GM21529 (cell line): ENCODE results near the gene FCHO2.

Experiments
- ATAC-seq: cut with Tn5 transposase; IDR thresholded peaks from one replicate; pipeline ENCODE4 v1.9.1; 2021; ENCODE audit not compliant: unreplicated experiment

Gene FCHO2

DNA sequence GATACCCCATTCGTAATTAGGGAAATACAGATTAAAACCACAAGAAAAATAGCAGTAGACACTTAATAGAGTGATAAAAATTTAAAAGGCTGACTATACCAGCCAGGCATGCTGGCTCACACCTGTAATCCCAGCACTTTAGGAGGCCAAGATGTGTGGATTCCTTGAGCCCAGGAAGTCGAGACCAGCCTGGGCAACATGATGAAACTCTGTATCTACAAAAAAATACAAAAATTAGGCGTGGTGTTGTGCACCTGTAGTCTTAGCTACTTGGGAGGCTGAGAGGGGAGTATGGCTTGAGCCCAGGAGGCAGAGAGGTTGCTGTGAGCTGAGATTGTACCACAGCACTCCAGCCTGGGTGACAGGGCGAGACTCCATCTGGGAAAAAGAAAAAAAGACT is 72.0 kb downstream of the FCHO2 start:
- ATAC-seq: no peak

DNA sequence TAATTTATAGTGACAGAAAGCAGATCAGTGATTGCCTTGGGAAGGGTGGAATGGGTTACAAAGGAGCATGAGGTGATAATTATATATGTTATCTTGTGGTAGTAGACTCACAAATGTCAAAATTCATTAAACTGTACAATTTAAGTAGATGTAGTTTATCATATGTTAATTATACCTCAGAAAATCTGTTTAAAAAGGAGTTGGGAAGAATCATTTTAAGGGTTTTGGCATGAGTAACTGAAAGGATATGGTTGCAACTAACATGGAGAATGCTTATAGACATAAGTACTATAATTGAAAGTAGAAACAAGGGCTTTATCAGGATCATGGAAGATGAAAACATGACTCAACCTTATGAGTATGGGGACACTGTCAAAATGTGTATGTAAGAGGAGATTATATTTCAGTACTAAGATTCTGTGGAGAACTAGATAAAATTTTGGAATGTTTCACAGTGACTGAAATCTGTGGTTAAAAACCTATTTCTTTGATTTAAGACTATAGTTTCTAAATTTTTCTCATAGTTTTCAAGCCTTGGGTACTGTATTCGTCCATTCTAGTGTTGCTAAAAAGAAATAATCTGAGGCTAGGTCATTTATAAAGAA is 73.3 kb downstream of the FCHO2 start:
- ATAC-seq: no peak

DNA sequence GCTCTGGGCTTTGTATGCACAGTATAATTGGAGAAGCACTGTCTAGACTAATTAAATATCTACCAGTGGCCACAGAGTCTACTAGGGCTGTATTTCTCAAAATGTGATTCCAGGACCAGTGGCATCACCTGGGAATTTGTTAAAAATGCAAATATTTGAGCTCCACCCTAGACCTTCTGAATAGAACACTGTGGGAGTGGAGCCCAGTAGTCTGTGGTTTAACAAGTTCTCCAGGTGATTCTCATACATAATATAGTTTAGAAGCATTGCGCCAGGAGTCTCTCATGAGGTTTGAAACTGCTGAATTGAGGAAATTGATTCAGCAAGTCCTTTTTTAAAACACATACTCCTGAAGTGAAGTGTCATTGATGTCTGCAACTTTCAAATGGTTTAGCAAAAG is 74.7 kb downstream of the FCHO2 start:
- no peak for ATAC-seq

DNA sequence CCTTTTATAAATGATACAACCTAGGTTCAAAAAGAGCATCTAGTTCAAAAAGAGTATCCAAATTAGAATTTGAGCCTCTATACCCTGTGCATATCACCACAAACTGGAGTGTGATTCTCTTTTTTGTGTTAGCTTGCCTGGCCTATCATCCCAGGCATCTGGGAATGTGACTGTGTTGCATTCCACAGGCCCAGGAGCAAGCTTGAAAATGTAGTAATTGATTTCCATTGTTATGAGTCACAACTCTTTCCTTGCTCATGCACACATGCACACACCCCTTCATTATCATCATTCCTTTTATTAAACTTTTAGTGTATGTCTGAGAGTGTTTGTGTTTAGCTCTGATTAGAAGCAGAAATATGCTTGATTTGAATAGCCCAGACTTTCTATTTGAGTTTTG is 75.2 kb downstream of the FCHO2 start:
- ATAC-seq: no peak

DNA sequence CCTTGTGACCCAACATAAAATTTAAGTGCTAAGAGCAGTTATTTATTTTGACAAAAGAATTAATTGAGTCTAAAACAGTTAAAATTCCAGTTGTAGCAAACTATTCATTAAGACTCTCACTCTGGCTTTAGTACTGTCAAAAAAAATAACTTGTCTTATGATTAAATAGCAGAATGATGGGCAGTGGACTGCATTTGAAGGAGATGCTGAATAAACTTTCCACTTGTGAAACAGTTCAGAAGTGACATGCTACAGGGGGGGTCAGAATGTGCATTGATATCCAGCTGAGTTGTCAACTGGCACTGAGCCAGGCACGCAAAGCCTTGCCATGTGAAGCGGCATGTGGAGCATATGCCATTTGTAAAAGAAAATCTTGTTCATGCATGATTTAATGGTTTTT is 76.0 kb downstream of the FCHO2 start:
- no peak for ATAC-seq

DNA sequence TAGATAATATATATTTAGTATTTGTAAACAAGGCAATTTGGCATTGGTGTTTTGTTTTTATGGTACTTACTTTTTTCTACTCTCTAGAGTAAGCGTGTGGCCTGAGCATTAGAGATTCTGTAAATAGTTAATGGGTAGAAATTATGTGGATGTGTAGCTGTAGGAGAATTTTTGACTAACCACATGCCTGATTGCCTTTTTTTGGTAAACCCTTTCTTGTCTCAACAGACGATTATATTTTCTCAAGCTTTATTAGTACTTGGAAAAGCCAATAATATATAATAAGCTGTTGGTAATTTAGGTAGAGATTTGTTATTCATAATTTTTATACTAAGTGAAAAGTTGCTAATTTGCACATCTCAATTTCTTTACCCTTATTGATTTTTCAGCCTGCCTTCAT is 76.8 kb downstream of the FCHO2 start:
- ATAC-seq: no peak

DNA sequence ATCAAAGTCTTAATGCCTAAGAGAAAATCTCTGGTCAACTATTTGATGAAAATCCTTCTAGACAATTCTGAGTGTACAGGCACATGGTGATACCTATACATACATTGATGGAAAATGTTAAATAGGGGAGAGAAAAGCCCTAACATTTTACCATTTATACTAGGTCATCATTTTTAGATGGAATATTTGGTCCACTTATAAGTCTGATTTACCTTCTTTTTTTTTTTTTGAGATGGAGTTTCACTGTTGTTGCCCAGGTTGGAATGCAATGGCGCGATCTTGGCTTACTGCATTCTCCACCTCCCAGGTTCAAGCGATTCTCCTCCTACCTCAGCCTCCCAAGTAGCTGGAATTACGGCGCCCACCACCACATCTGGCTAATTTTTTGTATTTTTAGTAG is 81.7 kb downstream of the FCHO2 start:
- no peak for ATAC-seq

DNA sequence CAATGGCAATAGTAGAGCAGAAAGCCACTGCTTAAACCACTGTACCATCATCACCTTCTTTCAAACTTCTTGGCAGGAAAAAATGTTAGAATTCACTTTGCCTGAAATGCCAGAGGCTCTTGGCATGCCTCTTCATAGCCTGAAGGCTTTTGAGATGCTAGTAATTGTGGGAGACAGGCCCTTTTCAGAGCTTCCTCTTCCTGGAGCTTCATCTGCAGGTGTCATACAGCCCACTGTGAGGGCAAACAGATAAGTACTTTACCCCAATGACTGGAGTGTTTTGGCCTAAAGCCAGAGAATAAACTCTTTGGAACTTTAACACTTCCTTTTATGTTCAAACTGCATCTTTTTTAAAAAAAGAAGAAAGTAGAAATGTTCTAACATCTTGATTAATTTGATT is 83.2 kb downstream of the FCHO2 start:
- ATAC-seq: no peak

DNA sequence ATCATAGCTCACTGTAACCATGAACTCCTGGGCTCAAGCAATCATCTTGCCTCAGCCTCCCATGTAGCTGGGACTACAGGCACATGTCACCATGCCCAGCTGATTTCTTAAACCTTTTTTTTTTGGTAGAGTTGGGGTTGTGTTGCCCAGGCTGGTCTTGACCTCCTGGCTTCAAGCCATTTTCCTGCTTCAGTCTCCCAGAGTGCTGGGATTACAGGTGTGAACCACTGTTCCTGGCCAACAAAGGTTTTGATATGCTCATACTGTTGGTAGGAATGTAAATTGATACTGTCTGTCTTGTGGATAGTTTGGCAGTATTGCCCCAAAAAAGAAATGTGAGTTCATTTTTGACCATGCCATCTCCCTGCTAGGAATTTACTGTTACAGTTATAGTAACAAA is 87.2 kb downstream of the FCHO2 start:
- no peak for ATAC-seq

DNA sequence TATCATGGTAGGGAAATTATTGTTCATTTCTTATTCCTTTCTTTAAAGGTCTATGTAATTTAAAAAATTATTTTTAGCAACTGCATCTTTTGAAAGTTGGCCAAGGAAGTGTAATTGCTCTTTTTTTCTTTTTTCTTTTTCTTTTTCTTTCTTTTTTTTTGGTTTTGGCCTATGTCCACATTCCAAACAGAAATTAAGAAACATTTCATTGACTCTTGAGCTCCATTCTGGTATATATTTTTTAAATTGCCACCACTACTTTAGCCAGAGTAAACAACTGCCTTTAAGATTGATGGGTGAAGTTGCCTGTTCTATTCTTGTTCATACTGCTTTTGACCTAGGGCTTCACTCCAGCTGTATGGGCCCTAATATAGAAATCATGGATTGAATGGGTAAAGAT is 88.7 kb downstream of the FCHO2 start:
- no peak for ATAC-seq

DNA sequence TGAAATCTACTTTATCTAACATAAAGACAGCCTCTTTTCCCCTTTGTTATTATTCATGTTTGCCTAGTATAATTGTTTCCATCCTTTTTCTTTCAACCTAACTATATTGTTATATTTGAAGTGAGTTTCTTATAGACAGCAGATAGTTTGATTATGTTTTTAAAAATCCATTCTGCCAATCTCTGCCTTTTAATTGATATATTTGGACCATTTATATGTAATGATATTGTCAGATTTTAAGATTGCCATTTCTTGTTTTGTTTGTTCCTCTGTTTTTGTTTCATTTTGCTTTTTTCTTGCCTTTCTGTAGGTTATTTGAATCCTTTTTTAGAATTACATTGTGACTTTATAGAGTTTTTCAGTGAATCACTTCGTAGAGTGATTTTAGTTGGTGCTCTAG is 89.8 kb downstream of the FCHO2 start:
- ATAC-seq: no peak

DNA sequence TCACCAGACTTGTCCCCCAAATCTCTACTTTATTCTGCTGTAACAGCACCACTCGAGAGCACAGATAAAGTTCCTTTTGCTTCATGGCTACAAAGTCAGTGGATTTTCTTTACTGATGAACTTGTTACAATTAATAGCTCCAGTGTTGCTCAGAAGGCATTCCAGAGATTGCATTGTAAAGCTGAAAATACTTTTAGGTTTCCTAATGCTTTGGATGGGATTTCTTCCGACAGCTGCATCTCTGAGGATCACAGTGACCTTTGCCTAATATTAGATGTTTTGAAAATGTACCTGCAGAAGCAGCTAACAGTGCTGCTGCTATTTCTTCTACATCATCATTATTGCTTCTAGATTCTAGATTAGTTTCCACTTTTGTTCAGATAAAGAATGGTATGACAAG is 105.8 kb downstream of the FCHO2 start:
- ATAC-seq: no peak

DNA sequence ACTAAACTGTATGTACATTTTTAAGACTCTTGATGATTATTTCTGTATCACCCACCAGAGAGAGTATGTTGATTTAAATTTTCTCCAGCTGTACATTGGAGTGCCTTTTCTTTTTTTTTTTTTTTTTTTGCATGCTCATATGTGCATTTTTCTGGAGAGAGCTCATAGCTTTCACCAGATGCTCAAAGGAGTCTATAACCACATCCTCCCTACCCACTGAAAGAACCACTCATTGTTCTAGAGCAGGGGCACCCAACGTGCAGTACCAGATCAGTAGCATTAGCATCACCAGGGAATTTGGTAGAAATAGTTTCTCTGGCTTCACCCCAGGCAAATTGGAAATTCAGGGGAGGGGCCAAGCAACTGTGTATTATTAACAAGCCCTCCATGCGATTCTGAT is 110.6 kb downstream of the FCHO2 start:
- no peak for ATAC-seq

DNA sequence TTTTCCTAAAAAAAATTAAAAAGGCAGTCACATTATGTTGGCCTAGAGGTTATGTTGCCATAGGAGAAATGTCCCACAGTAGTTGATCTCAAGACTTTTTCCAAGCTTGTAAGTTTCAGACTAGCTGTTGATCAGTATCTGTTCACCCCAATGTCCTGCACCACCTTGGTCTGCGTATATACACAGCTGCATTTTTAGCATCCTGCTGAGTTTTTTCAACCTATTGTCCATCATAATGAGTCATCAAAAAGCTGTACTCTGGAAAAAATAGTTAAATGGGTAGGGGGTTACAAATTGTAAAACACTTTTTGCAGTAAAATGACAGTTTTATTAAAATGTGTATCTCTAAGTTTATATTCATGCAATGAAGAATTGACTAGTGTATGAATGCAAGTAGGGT is 111.4 kb downstream of the FCHO2 start:
- no peak for ATAC-seq

DNA sequence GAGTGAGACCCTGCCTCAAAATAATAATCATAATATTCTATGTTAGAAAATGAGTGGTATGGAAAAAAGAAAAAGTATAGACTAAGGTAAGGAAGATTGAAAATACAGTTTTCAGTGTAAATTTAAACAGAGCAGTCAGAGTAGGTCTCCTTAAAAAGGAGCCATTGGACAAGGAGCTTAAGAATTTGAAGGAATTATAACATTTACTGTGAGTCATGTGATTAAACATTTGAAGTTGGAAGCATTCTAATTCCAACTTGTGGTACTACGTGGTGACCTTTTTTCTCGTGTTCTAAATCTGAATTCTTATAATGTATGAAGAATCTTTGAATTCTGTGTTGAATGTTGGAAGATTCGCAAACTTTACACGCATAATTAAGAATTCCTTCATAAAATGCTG is 125.3 kb downstream of the FCHO2 start:
- no peak for ATAC-seq

DNA sequence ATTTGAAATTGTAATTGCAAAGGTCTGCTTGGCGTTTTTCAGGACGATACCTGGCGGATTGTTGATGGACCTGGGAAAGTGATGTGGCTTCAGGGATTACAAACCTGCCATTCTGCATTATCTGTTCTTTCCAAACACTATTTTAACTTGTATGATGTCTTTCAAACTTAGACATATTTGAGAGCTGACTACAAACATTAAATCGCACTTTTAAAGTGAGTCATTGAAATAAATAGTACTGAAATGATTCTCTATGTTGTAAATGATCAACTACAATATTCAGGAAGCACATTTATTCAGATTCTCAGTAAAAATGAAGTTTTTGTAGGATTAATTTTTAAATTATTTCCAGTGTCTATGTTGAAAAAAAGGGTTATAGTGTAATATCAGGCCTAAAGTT is 132.2 kb downstream of the FCHO2 start:
- no peak for ATAC-seq

DNA sequence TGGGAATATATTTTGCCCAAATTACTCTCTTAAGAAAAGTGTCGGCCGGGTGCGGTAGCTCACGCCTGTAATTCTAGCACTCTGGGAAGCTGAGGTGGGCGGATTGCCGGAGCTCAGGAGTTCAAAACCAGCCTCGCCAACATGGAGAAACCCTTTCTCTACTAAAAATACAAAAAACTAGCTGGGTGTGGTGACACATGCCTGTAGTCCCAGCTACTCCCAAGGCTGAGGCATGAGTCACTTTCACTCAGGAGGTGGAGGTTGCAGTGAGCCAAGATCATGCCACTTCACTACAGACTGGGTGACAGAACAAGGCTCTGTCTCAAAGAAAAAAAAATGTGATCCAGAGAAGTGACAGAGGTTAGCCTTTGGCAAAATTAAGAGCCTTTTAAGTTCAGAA is 138.1 kb downstream of the FCHO2 start:
- no peak for ATAC-seq

DNA sequence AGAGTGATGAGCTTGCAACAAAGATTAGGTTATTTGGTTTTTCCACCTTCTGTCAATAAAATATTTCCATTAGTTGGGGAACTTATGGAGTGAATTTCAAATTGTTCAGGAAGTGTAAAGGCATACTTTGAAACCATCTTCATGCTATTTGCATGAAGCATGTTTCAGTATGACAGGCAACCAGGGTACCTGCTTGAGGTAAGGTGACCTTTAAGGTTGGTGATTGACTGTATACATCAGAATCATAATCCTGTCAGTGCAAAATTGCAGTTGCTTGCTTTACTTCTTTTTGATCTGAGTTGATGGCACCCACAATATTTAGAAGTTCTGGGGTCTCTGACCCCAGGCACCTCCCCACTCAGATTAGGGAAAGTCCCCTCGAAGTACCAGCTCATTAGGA is 138.6 kb downstream of the FCHO2 start:
- no peak for ATAC-seq

DNA sequence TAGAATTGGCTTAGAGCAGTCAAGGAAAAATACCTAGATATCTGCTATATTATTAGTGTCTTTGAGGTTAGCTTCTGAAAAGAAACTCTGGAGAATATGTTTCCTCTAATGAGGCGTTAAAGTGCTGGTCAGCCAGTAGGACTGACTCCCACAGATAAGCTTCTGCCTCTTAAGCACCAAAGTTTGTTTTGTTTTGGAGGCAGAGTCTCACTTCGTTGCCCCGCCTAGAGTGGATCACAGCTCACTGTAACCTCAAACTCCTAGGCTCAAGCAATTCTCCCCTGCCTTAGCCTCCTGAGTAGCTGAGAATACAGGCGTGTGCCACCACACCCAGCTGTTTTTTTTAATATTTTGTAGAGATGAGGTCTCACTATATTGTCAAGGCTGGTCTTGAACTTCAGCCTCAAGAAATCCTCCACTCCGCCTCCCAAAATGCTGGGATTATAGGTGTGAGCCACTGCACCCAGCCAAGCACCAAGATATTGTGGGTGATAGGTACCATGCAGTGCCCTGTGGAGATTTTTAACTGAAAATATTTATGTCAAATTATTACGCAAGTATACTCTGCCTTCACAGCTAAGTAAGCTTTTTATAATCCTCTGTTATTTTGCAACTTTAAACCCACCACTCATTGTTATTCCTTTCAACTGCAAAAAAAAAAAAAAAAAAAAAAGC is 139.9 kb downstream of the FCHO2 start:
- ATAC-seq: no peak

DNA sequence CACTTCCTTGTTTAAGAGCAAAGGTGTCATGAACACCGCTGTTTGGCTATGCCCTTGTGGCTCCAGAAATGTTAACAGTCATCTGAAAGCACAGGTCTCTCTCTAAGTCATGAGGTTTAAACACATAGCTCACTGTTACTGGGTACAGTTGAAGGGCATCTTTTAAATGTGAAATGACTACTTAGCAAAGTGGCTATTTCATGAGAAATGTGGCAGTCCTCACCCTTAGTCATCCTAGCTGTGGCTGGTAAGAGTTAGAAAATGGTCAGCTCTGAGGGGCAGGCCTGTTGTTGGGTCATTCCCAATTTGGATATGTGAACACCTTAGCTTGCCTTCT is 140.4 kb downstream of the FCHO2 start:
- no peak for ATAC-seq

DNA sequence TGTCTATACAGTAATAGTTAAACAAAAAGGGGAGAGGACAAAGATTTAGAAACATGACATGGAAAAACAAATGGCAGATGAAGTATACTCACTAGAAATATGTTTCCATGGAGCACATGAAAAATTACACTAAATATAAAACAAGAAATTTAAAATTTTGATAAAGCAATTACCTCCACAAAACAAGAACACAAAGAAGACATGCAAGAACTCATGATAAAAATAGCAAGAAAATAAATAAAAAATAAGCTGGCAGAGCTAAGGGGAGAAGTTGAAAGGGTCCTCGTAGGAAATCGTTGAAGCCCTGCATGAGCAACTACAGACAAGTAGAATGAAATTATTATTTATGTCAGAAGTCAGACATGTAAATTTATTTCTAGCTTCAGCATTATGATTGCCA is 141.9 kb downstream of the FCHO2 start:
- no peak for ATAC-seq

DNA sequence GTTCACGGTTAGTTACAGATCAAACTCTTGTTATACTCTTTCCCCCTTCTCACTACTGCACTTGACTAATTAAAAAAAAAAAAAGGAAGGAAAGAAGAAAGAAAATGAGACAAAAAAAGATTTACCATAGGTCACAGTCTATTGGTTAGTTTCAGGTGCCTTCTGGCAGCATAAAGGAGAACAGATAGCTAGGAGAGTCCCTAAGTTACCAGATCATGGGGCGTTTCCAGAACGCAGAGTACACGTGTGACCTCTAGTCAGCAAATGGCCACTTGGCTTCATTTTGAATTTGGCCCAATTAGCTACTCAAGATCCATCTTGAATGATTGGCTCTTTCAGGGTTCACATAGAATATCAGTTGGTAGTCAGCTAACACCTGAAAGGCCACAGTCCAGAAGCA is 144.3 kb downstream of the FCHO2 start:
- no peak for ATAC-seq

DNA sequence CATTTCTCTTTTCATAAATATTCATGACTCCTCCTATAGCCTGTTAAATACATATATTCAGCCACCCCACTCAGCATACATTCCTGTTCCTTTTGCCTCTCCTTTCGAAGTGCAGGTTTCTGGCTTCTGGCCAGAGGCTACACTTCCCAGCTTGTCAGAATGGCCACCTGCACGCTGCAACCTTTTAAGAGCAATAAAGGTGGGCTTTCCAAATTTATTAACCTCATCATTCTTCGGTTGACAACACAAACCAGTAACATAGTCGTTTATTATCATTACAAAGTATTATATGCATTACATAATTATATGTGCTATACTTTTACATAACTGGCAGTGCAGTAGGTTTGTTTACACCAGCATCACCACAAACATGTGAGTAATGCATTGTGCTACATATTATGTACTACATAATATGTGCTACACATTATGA is 148.0 kb downstream of the FCHO2 start:
- no peak for ATAC-seq
